HUES64 (cell line): ENCODE data around the gene FGFR3.

ENCODE experiments used
- H3K27ac ChIP-seq: 2 replicates; pipeline ENCODE4 v1.7.0; 2013; ENCODE audit warnings: low read depth, low read length, inconsistent platforms
- H3K27me3 ChIP-seq: 2 replicates; pipeline ENCODE4 v1.6.1; 2013; ENCODE audit warnings: mild to moderate bottlenecking, low read length; ENCODE audit not compliant: insufficient read depth
- H3K36me3 ChIP-seq: 2 replicates; pipeline ENCODE4 v1.6.1; 2013; ENCODE audit warnings: mild to moderate bottlenecking, low read length; ENCODE audit not compliant: insufficient read depth
- H3K4me1 ChIP-seq: 2 replicates; pipeline ENCODE4 v1.6.1; 2013; ENCODE audit warnings: mild to moderate bottlenecking, low read length, moderate library complexity; ENCODE audit not compliant: insufficient read depth
- H3K4me3 ChIP-seq: 2 replicates; pipeline ENCODE4 v1.5.1; 2013; ENCODE audit warnings: mild to moderate bottlenecking, low read length, moderate library complexity
- H3K9ac ChIP-seq: 2 replicates; pipeline ENCODE4 v1.6.1; 2013; ENCODE audit warnings: mild to moderate bottlenecking, low read depth, low read length
- H3K9me3 ChIP-seq: 2 replicates; pipeline ENCODE4 v1.6.1; 2013; ENCODE audit warnings: low read depth, low read length; ENCODE audit not compliant: insufficient read depth
- WGBS: fragments of 150-250, 120-280 bp; methylation state at CpG from one replicate; pipeline ENCODE4 v1.1.7; 2013; ENCODE audit warnings: missing lambda C conversion rate; 5-methylcytosine and 5-hydroxymethylcytosine counted together

The FGFR3 gene

GRCh38 chr4:1764670-1765069 lies 28.4 kb upstream of the FGFR3 start:
- Histone ChIP-seq H3K27me3 (peaks cover 12% of the 10 kb centered on the region), H3K36me3 (no peaks in the 10 kb centered on the region), H3K4me1 (peaks cover 21% of the 10 kb centered on the region), H3K27ac (no peak overlapping the region), H3K9me3 (no peaks in the 10 kb centered on the region), H3K4me3 (no peak overlapping the region), H3K9ac (no peak overlapping the region)
- 94% methylated on average over 9 of the region's 9 CpGs for WGBS

- Histone ChIP-seq H3K4me1 (peaks cover 21% of the 10 kb centered on the region), H3K9ac (no peak overlapping the region), H3K27me3 (peaks cover 12% of the 10 kb centered on the region), H3K4me3 (no peak overlapping the region), H3K36me3 (no peaks in the 10 kb centered on the region), H3K9me3 (no peaks in the 10 kb centered on the region), H3K27ac (no peak overlapping the region)
- WGBS = 60% methylated on average over 10 of the region's 10 CpGs
Observed at GRCh38 chr4:1765409-1766072, 27.6 kb upstream of the FGFR3 start.

GRCh38 chr4:1766106-1767060 lies 26.7 kb upstream of the FGFR3 start:
- Histone ChIP-seq H3K27me3 (peaks cover 12% of the 10 kb centered on the region), H3K27ac (peak overlapping the region; percentile 89; the same call in 1 of the 2 replicates), H3K9ac (peak overlapping the region; percentile 41; the same call in 1 of the 2 replicates), H3K9me3 (no peaks in the 10 kb centered on the region), H3K4me3 (peak overlapping the region; percentile 37), H3K36me3 (no peaks in the 10 kb centered on the region), H3K4me1 (peaks cover 21% of the 10 kb centered on the region)
- WGBS = 7% methylated on average over 41 of the region's 41 CpGs

GRCh38 chr4:1767061-1767769 lies 25.9 kb upstream of the FGFR3 start:
- peak overlapping the region; percentile 41; the same call in 1 of the 2 replicates for H3K9ac ChIP-seq

GRCh38 chr4:1767770-1768366 lies 25.2 kb upstream of the FGFR3 start:
- Histone ChIP-seq H3K4me3 (peak overlapping the region; percentile 41), H3K27ac (peak overlapping the region; percentile 46; the same call in 1 of the 2 replicates), H3K9ac (no peak overlapping the region), H3K27me3 (peaks cover 12% of the 10 kb centered on the region), H3K9me3 (no peaks in the 10 kb centered on the region), H3K4me1 (peaks cover 21% of the 10 kb centered on the region), H3K36me3 (no peaks in the 10 kb centered on the region)
- WGBS = 5% methylated on average over 25 of the region's 32 CpGs

More at GRCh38 chr4:1767061-1767769, 25.9 kb upstream of the FGFR3 start:
- whole genome bisulfite sequencing = under 1% methylated on average over 80 of the region's 84 CpGs
- Histone ChIP-seq H3K27ac (peak overlapping the region; percentile 89; the same call in 1 of the 2 replicates), H3K4me1 (peaks cover 21% of the 10 kb centered on the region), H3K36me3 (no peaks in the 10 kb centered on the region), H3K9me3 (no peaks in the 10 kb centered on the region), H3K27me3 (peaks cover 12% of the 10 kb centered on the region), H3K4me3 (peak overlapping the region; percentile 37)

- WGBS = 67% methylated on average over 23 of the region's 23 CpGs
- H3K9ac ChIP-seq = no peak overlapping the region
- peak overlapping the region; percentile 35; the same call in 1 of the 2 replicates for H3K27ac ChIP-seq
- no peaks in the 10 kb centered on the region for H3K9me3 ChIP-seq
- peaks cover 12% of the 10 kb centered on the region for H3K27me3 ChIP-seq
- peak overlapping the region; percentile 41; the same call in 1 of the 2 replicates for H3K4me3 ChIP-seq
- H3K36me3 ChIP-seq = no peaks in the 10 kb centered on the region
- peaks cover 21% of the 10 kb centered on the region for H3K4me1 ChIP-seq
Observed at GRCh38 chr4:1768367-1769034, 24.6 kb upstream of the FGFR3 start.

GRCh38 chr4:1769692-1770091 lies 23.4 kb upstream of the FGFR3 start:
- H3K36me3 ChIP-seq = no peaks in the 10 kb centered on the region
- H3K9me3 ChIP-seq = no peaks in the 10 kb centered on the region
- peaks cover 21% of the 10 kb centered on the region for H3K4me1 ChIP-seq
- no peak overlapping the region for H3K27ac ChIP-seq
- H3K27me3 ChIP-seq = peaks cover 12% of the 10 kb centered on the region
- 93% methylated on average over 6 of the region's 6 CpGs for WGBS
- no peak overlapping the region for H3K9ac ChIP-seq
- H3K4me3 ChIP-seq = no peak overlapping the region

- Histone ChIP-seq H3K4me3 (no peak overlapping the region), H3K9ac (no peak overlapping the region), H3K36me3 (no peaks in the 10 kb centered on the region), H3K4me1 (peaks cover 21% of the 10 kb centered on the region), H3K27ac (no peak overlapping the region), H3K9me3 (no peaks in the 10 kb centered on the region), H3K27me3 (peaks cover 12% of the 10 kb centered on the region)
- 74% methylated on average over 31 of the region's 33 CpGs for WGBS
Observed at GRCh38 chr4:1770245-1770644, 22.8 kb upstream of the FGFR3 start.

- Histone ChIP-seq H3K9ac (no peak overlapping the region), H3K27ac (no peak overlapping the region), H3K27me3 (peaks cover 12% of the 10 kb centered on the region), H3K4me1 (peaks cover 16% of the 10 kb centered on the region), H3K36me3 (no peaks in the 10 kb centered on the region), H3K9me3 (no peaks in the 10 kb centered on the region), H3K4me3 (no peak overlapping the region)
- 88% methylated on average over 11 of the region's 11 CpGs for WGBS
Observed at GRCh38 chr4:1770791-1771231, 22.3 kb upstream of the FGFR3 start.
